H9 (cell line): ENCODE measurements around the gene DUOXA1. TPM values are rescaled to one million over a fixed set of nuclear protein-coding genes. Genes with fewer than 3 reads are reported as not detected.

Experiments
- DNase-seq: peaks from one replicate; pipeline ENCODE4 v3.0.0-alpha.2; 2017
- H2AFZ ChIP-seq: one replicate; pipeline ENCODE4 v1.6.1; 2013; ENCODE audit warnings: mild to moderate bottlenecking, low read length, control low read depth, moderate library complexity
- H2AK5ac ChIP-seq: 2 replicates; pipeline ENCODE4 v1.6.1; 2013; ENCODE audit warnings: low read length, control low read depth, mixed read lengths; ENCODE audit not compliant: insufficient read length
- H2BK120ac ChIP-seq: one replicate; pipeline ENCODE4 v1.6.1; 2013; ENCODE audit warnings: low read depth, mild to moderate bottlenecking, low read length, control low read depth, inconsistent platforms; ENCODE audit not compliant: poor library complexity, severe bottlenecking
- H2BK12ac ChIP-seq: 2 replicates; pipeline ENCODE4 v1.6.1; 2013; ENCODE audit warnings: low read length, control low read depth, mixed read lengths, low read depth; ENCODE audit not compliant: insufficient read length
- H2BK15ac ChIP-seq: 2 replicates; pipeline ENCODE4 v1.6.1; 2013; ENCODE audit warnings: low read depth, low read length, control low read depth
- H2BK20ac ChIP-seq: one replicate; pipeline ENCODE4 v1.6.1; 2013; ENCODE audit warnings: low read depth, mild to moderate bottlenecking, low read length, control low read depth, inconsistent platforms; ENCODE audit not compliant: poor library complexity, severe bottlenecking
- H2BK5ac ChIP-seq: 2 replicates; pipeline ENCODE4 v1.6.1; 2013; ENCODE audit warnings: low read length, control low read depth, mixed read lengths; ENCODE audit not compliant: insufficient read length
- H3K14ac ChIP-seq: 2 replicates; pipeline ENCODE4 v1.6.1; 2013; ENCODE audit warnings: low read length, control low read depth; ENCODE audit not compliant: insufficient read depth
- H3K18ac ChIP-seq: 2 replicates; pipeline ENCODE4 v1.6.1; 2013; ENCODE audit warnings: low read depth, mild to moderate bottlenecking, mixed read lengths, low read length, control low read depth; ENCODE audit not compliant: insufficient read length
- H3K23ac ChIP-seq: 2 replicates; pipeline ENCODE4 v1.6.1; 2013; ENCODE audit warnings: low read length, control low read depth, mixed read lengths, low read depth; ENCODE audit not compliant: insufficient read length
- H3K23me2 ChIP-seq: 2 replicates; pipeline ENCODE4 v1.6.1; 2013; ENCODE audit warnings: low read depth, mild to moderate bottlenecking, mixed read lengths, low read length, control low read depth; ENCODE audit not compliant: insufficient read length, poor library complexity, severe bottlenecking
- H3K27ac ChIP-seq: 2 replicates; pipeline ENCODE4 v1.5.1; 2013; ENCODE audit warnings: low read length, control low read depth, mixed read lengths, low read depth; ENCODE audit not compliant: insufficient read length
- H3K27me3 ChIP-seq: 2 replicates; pipeline ENCODE4 v1.6.1; 2013; ENCODE audit warnings: low read length, control low read depth, inconsistent platforms; ENCODE audit not compliant: insufficient read depth
- H3K4ac ChIP-seq: 2 replicates; pipeline ENCODE4 v1.6.1; 2013; ENCODE audit warnings: low read depth, mild to moderate bottlenecking, control low read depth, inconsistent platforms, low read length, moderate library complexity
- H3K4me1 ChIP-seq: 2 replicates; pipeline ENCODE4 v1.6.1; 2013; ENCODE audit warnings: low read length, control low read depth, inconsistent platforms; ENCODE audit not compliant: insufficient read depth
- H3K4me2 ChIP-seq: 2 replicates; pipeline ENCODE4 v1.6.1; 2013; ENCODE audit warnings: low read length, control low read depth, mixed read lengths; ENCODE audit not compliant: insufficient read length, insufficient read depth
- H3K56ac ChIP-seq: 2 replicates; pipeline ENCODE4 v1.6.1; 2013; ENCODE audit warnings: low read depth, mild to moderate bottlenecking, mixed read lengths, low read length, control low read depth; ENCODE audit not compliant: insufficient read length
- H3K79me1 ChIP-seq: 2 replicates; pipeline ENCODE4 v1.6.1; 2013; ENCODE audit warnings: low read depth, mild to moderate bottlenecking, moderate library complexity, low read length, control low read depth, inconsistent platforms; ENCODE audit not compliant: insufficient read depth, poor library complexity, severe bottlenecking
- H3K79me2 ChIP-seq: 2 replicates; pipeline ENCODE4 v1.6.1; 2013; ENCODE audit warnings: low read length, control low read depth, inconsistent platforms; ENCODE audit not compliant: insufficient read depth
- H3K9ac ChIP-seq: 2 replicates; pipeline ENCODE4 v1.6.1; 2013; ENCODE audit warnings: low read length, control low read depth, mixed read lengths; ENCODE audit not compliant: insufficient read length; ENCODE audit errors: extremely low read depth
- H3K9me3 ChIP-seq: one replicate; pipeline ENCODE4 v1.6.1; 2013; ENCODE audit warnings: low read depth, low read length, inconsistent platforms; ENCODE audit not compliant: control insufficient read depth
- H3T11ph ChIP-seq: one replicate; pipeline ENCODE4 v1.6.1; 2013; ENCODE audit warnings: mild to moderate bottlenecking, low read length, control low read depth, inconsistent platforms
- H4K20me1 ChIP-seq: one replicate; pipeline ENCODE4 v1.6.1; 2013; ENCODE audit not compliant: control insufficient read depth, insufficient read length, insufficient read depth
- H4K5ac ChIP-seq: 2 replicates; pipeline ENCODE4 v1.6.1; 2013; ENCODE audit warnings: low read depth, mild to moderate bottlenecking, mixed read lengths, low read length, control low read depth; ENCODE audit not compliant: insufficient read length
- H4K8ac ChIP-seq: replicated peaks from 2 replicates; pipeline ENCODE4 v1.6.1; 2013; ENCODE audit warnings: low read length, control low read depth, mixed read lengths, low read depth; ENCODE audit not compliant: insufficient read length
- H4K91ac ChIP-seq: 2 replicates; pipeline ENCODE4 v1.6.1; 2013; ENCODE audit warnings: low read depth, mild to moderate bottlenecking, moderate library complexity, mixed read lengths, low read length, control low read depth; ENCODE audit not compliant: insufficient read length
- H3K27ac Mint-ChIP-seq, 3 experiments: 2 replicates in 2 of 3; 3 replicates in 1 of 3; pipeline ENCODE4 v1.8.0; 2020 to 2021; ENCODE audit warnings: mixed read lengths in 3 of 3, mild to moderate bottlenecking in 1 of 3, moderate library complexity in 1 of 3
- H3K27me3 Mint-ChIP-seq: 2 replicates; pipeline ENCODE4 v1.8.0; 2021; ENCODE audit warnings: low read depth, mild to moderate bottlenecking, moderate library complexity, mixed read lengths
- H3K36me3 Mint-ChIP-seq, 3 experiments: 2 replicates in 2 of 3; 3 replicates in 1 of 3; pipeline ENCODE4 v1.8.0; 2020 to 2021; ENCODE audit warnings: low read depth in 3 of 3, mixed read lengths in 3 of 3; ENCODE audit not compliant: insufficient read depth in 1 of 3
- H3K4me1 Mint-ChIP-seq, 2 experiments: 2 replicates each; pipeline ENCODE4 v1.8.0; 2020; ENCODE audit warnings: mixed read lengths in 2 of 2
- H3K4me3 Mint-ChIP-seq, 2 experiments: 2 replicates in 1 of 2; 3 replicates in 1 of 2; pipeline ENCODE4 v1.8.0; 2020 to 2021; ENCODE audit warnings: mild to moderate bottlenecking in 2 of 2, mixed read lengths in 2 of 2, moderate library complexity in 1 of 2
- H3K9me3 Mint-ChIP-seq, 2 experiments: 2 replicates in 1 of 2; 3 replicates in 1 of 2; pipeline ENCODE4 v1.8.0; 2020; ENCODE audit warnings: mild to moderate bottlenecking in 2 of 2, mixed read lengths in 2 of 2, moderate library complexity in 1 of 2
- CTCF ChIP-seq: fragments of 200-600 bp; sonication (generic); conservative IDR thresholded peaks from 3 replicates; pipeline ENCODE4 v1.8.0; 2021; ENCODE audit warnings: antibody characterized with exemption, mild to moderate bottlenecking
- WGBS: extraction: QIAGEN DNeasy Blood & Tissue Kit; methylation state at CpG from one replicate; pipeline ENCODE4 v1.1.7; 2013; ENCODE audit warnings: missing lambda C conversion rate, low lambda C conversion rate, mixed read lengths; ENCODE audit not compliant: insufficient read length; ENCODE audit errors: extremely low coverage; 5-methylcytosine and 5-hydroxymethylcytosine counted together
- total RNA-seq: library from RNA; stranded (reverse); gene quantifications from 2 replicates; pipeline ENCODE4 v1.2.1, GENCODE V29; 2021

The DUOXA1 gene
- total RNA-seq, 1 experiment from 2014 or later, result 1.2 TPM

- Mint-ChIP-seq H3K9me3 (no peaks in the 10 kb centered on the region; a peak in 1 of 5 replicates), H3K4me3 (no peak overlapping the region), H3K27ac (no peak overlapping the region), H3K27me3 (peaks cover 49% of the 10 kb centered on the region), H3K36me3 (peaks cover 0 to 1% (median 0%) of the 10 kb centered on the region in 3 experiments; a peak in 1 of 7 replicates), H3K4me1 (peaks cover 7 to 11% of the 10 kb centered on the region in 2 experiments; a peak in 3 of 4 replicates)
- H3K9ac ChIP-seq, result no peak overlapping the region
- H2BK20ac ChIP-seq, result no peak overlapping the region
- no peak overlapping the region for H2AK5ac ChIP-seq
- H3K27me3 ChIP-seq, result peaks cover 36% of the 10 kb centered on the region
- no peaks in the 10 kb centered on the region; the same call in 1 of the 2 replicates for H3K4me1 ChIP-seq
- H3K27ac ChIP-seq, result no peak overlapping the region
- DNase-seq, result no peak
- no peak overlapping the region for H4K5ac ChIP-seq
- no peak overlapping the region for H2BK12ac ChIP-seq
- H2BK5ac ChIP-seq, result no peak overlapping the region
- no peak overlapping the region for H3K4me2 ChIP-seq
- H3K79me1 ChIP-seq, result no peaks in the 10 kb centered on the region
- H3K79me2 ChIP-seq, result no peaks in the 10 kb centered on the region
- no peaks in the 10 kb centered on the region for H3K9me3 ChIP-seq
- H3K14ac ChIP-seq, result no peak overlapping the region; the same call in 1 of the 2 replicates
- H3K56ac ChIP-seq, result no peak overlapping the region
- H4K20me1 ChIP-seq, result no peaks in the 10 kb centered on the region
- no peak for TF ChIP-seq CTCF
- no peak overlapping the region for H3K23ac ChIP-seq
- WGBS, result no CpG with 5 or more reads among the region's 8 CpGs
- H3K4ac ChIP-seq, result no peak overlapping the region
- no peaks in the 10 kb centered on the region for H3K23me2 ChIP-seq
- no peak overlapping the region for H4K91ac ChIP-seq
- H2AFZ ChIP-seq, result no peak overlapping the region
- no peak overlapping the region for H3K18ac ChIP-seq
- no peak overlapping the region for H2BK120ac ChIP-seq
- H4K8ac ChIP-seq, result no peak overlapping the region
- H2BK15ac ChIP-seq, result no peak overlapping the region
- no peak overlapping the region for H3T11ph ChIP-seq
Measured at GRCh38 chr15:45137703-45138102, 8.0 kb upstream of the DUOXA1 start.
